Ectodermal cell (in vitro differentiated cells): Measurements from ENCODE around the gene HUNK.

ENCODE experiments used
- H3K27ac ChIP-seq: 2 replicates; pipeline ENCODE4 v1.7.0; 2013; ENCODE audit warnings: mild to moderate bottlenecking, low read depth, low read length; ENCODE audit not compliant: insufficient read depth, poor library complexity, severe bottlenecking
- H3K27me3 ChIP-seq: 2 replicates; pipeline ENCODE4 v1.7.0; 2013; ENCODE audit warnings: mild to moderate bottlenecking, low read length; ENCODE audit not compliant: insufficient read depth, control insufficient read depth, poor library complexity, severe bottlenecking
- H3K36me3 ChIP-seq: one replicate; pipeline ENCODE4 v1.7.0; 2013; ENCODE audit warnings: low read length; ENCODE audit not compliant: control insufficient read depth, insufficient read depth
- H3K4me1 ChIP-seq: one replicate; pipeline ENCODE4 v1.7.0; 2013; ENCODE audit warnings: low read length; ENCODE audit not compliant: control insufficient read depth, insufficient read depth
- H3K4me3 ChIP-seq: 2 replicates; pipeline ENCODE4 v1.7.0; 2013; ENCODE audit warnings: low read depth, low read length, control low read depth; ENCODE audit not compliant: insufficient read depth
- H3K9me3 ChIP-seq: 2 replicates; pipeline ENCODE4 v1.7.0; 2013; ENCODE audit warnings: mild to moderate bottlenecking, low read length, moderate library complexity; ENCODE audit not compliant: control insufficient read depth
- WGBS, 2 experiments: methylation state at CpG; one replicate each; pipeline ENCODE4 v1.1.7; 2013; ENCODE audit warnings: missing lambda C conversion rate in 2 of 2; 5-methylcytosine and 5-hydroxymethylcytosine counted together

Gene HUNK

GRCh38 chr21:31991356-31992331 is 118.8 kb downstream of the HUNK start:
- H3K27ac ChIP-seq = no peak overlapping the region
- H3K4me3 ChIP-seq = no peak overlapping the region
- H3K27me3 ChIP-seq = no peaks in the 10 kb centered on the region
- H3K9me3 ChIP-seq = no peaks in the 10 kb centered on the region
- WGBS, 2 experiments = 91 to 92% methylated on average over 16 to 17 of the region's 17 CpGs
- no peaks in the 10 kb centered on the region for H3K36me3 ChIP-seq
- no peaks in the 10 kb centered on the region for H3K4me1 ChIP-seq

- Histone ChIP-seq H3K27ac (no peak overlapping the region), H3K4me3 (no peak overlapping the region), H3K27me3 (no peaks in the 10 kb centered on the region), H3K9me3 (no peaks in the 10 kb centered on the region), H3K36me3 (no peaks in the 10 kb centered on the region), H3K4me1 (no peaks in the 10 kb centered on the region)
- 93 to 95% methylated on average over 11 of the region's 11 CpGs for WGBS, 2 experiments
Observed at GRCh38 chr21:31992391-31992790, 119.6 kb downstream of the HUNK start.

DNA sequence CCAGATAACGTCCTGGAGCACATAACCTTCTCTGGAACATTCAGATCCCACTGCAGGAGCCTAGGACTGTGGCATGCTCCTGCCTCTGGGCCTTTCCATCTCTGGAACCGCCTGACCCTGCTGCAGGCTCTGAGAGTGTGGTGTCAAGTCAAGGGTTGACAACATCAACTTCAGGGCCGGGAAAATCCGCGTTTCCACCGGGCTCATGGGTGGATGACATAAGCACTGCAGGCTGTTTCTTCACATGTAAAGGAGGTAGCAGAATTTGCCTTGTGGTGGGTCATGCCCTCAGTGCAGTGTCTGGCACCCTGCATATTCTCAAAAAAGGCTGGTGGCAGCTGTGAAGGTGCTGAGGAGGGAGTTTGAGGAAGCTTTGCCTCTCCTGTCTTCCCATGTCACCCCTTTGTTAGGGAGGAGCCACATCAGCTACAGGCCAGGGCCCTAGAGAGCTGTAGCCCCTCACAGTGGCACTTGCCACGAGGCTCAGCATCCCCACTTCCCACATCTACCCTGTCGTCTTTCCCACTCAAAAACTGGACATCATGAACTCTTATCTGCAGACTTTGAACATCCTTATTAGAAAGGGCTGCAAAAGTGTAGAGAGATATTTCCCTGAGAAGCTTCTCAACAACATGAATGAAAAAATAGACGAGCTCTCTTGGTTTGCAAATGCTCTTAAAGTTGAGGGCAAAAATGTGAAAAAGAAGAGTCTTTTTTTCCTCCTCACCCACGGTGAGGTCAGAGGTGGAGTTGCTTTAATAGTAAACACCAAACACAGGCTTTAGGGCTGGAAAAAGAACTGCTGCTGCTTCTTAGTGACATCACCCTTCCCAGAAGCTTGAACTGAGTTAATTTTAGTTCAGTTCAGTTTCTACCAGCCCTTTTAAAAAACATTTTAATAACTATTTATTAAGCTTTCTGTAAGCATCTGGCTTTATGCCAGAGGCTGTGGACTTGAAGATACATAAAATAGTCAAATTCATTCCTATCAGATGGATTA is 121.3 kb downstream of the HUNK start:
- Histone ChIP-seq H3K4me3 (no peak overlapping the region), H3K27me3 (no peaks in the 10 kb centered on the region), H3K36me3 (peaks cover 2% of the 10 kb centered on the region), H3K9me3 (no peaks in the 10 kb centered on the region), H3K4me1 (no peaks in the 10 kb centered on the region), H3K27ac (no peak overlapping the region)
- WGBS, 2 experiments = 91 to 92% methylated on average over 9 to 10 of the region's 10 CpGs

DNA sequence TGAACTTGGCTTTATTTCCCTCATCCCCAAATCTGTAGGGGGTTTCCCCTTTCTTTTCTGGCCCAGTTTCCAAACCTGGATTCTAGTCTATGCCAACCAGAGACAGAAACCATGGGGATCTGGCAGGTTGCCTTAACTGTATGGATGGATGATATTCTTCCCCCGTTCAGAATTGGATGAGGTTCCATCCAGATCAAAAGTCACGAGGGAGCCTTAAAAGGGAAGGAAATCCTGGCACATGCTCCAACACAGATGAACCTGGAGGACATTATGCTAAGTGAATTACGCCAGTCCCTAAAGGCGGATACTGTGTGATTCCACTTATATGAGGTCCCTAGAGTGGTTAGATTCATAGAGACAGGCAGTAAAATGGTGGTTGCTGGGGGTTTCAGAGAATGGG is 124.4 kb downstream of the HUNK start:
- 94 to 97% methylated on average over 4 of the region's 4 CpGs for WGBS, 2 experiments

GRCh38 chr21:31999810-32000468 is 127.1 kb downstream of the HUNK start:
- no peaks in the 10 kb centered on the region for H3K9me3 ChIP-seq
- H3K4me1 ChIP-seq = no peaks in the 10 kb centered on the region
- H3K27ac ChIP-seq = no peak overlapping the region
- H3K27me3 ChIP-seq = no peaks in the 10 kb centered on the region
- H3K36me3 ChIP-seq = peaks cover 2% of the 10 kb centered on the region
- WGBS, 2 experiments = 92 to 94% methylated on average over 12 of the region's 12 CpGs
- H3K4me3 ChIP-seq = no peak overlapping the region

More for the DNA sequence above, 124.4 kb downstream of the HUNK start:
- no peaks in the 10 kb centered on the region for H3K9me3 ChIP-seq
- no peak overlapping the region for H3K27ac ChIP-seq
- H3K4me1 ChIP-seq = no peaks in the 10 kb centered on the region
- H3K4me3 ChIP-seq = no peak overlapping the region
- no peaks in the 10 kb centered on the region for H3K27me3 ChIP-seq
- peaks cover 2% of the 10 kb centered on the region for H3K36me3 ChIP-seq

- H3K27me3 ChIP-seq = no peaks in the 10 kb centered on the region
- no peaks in the 10 kb centered on the region for H3K4me1 ChIP-seq
- H3K27ac ChIP-seq = no peak overlapping the region
- 91 to 93% methylated on average over 10 to 11 of the region's 11 CpGs for WGBS, 2 experiments
- H3K4me3 ChIP-seq = no peak overlapping the region
- peaks cover 2% of the 10 kb centered on the region for H3K36me3 ChIP-seq
- no peaks in the 10 kb centered on the region for H3K9me3 ChIP-seq
Observed at GRCh38 chr21:32001390-32001789, 128.6 kb downstream of the HUNK start.

DNA sequence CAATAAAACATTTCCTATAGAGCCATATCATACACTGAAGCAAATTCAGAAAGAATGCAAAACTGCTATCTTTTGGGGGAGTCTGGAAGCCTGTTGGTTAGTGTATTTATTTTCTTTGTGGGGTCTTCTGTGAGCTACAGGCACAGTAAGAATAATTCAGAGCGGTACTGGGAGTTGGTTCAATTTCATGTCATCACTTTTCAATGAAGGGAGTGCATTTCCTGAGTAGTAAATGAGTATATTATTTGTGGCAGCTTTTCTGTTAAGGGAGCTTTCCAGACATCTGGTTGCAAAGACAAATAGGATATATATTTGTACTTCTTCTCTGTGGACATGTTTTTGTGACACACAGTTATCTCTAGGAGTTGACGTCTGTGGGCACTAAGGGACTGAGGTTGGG is 130.6 kb downstream of the HUNK start:
- Histone ChIP-seq H3K27ac (no peak overlapping the region), H3K27me3 (no peaks in the 10 kb centered on the region), H3K4me1 (no peaks in the 10 kb centered on the region), H3K9me3 (no peaks in the 10 kb centered on the region), H3K4me3 (no peak overlapping the region), H3K36me3 (no peaks in the 10 kb centered on the region)
- WGBS, 2 experiments = 95 to 100% methylated on average over 2 of the region's 2 CpGs

GRCh38 chr21:32004291-32004690 is 131.5 kb downstream of the HUNK start:
- Histone ChIP-seq H3K27me3 (no peaks in the 10 kb centered on the region), H3K27ac (no peak overlapping the region), H3K36me3 (no peaks in the 10 kb centered on the region), H3K4me1 (no peaks in the 10 kb centered on the region), H3K4me3 (no peak overlapping the region), H3K9me3 (no peaks in the 10 kb centered on the region)
- 67 to 91% methylated on average over 3 of the region's 3 CpGs for WGBS, 2 experiments

- Histone ChIP-seq H3K27me3 (no peaks in the 10 kb centered on the region), H3K4me1 (no peaks in the 10 kb centered on the region), H3K9me3 (no peaks in the 10 kb centered on the region), H3K27ac (no peak overlapping the region), H3K36me3 (no peaks in the 10 kb centered on the region), H3K4me3 (no peak overlapping the region)
- 87% methylated on average over 5 of the region's 5 CpGs for whole genome bisulfite sequencing, 2 experiments
Observed at GRCh38 chr21:32007456-32007855, 134.6 kb downstream of the HUNK start.
